GM11168 (cell line): ENCODE data around the gene WDR41.
"Not testable (repeated sequence)": the region's sequence is repeated elsewhere in the genome, so short reads cannot be mapped to it uniquely, and the experiment has no call there.

Experiments
- in situ Hi-C: fragments of 300-500 bp; cut with MboI; formaldehyde crosslinking; loops from one replicate; pipeline ENCODE4 v1.12.0; 2022; ENCODE audit warnings: low sequenced_read_pairs; ENCODE audit not compliant: unreplicated experiment

The WDR41 gene

GRCh38 chr5:77413049-77413448 lies 79.1 kb downstream of the WDR41 start:
- in situ Hi-C loops = no loop called here

GRCh38 chr5:77409870-77410621 lies 82.1 kb downstream of the WDR41 start:
- in situ Hi-C loops = no loop called here

- in situ Hi-C loops = no loop called here
Observed at GRCh38 chr5:77407152-77407551, 85.0 kb downstream of the WDR41 start.

GRCh38 chr5:77402796-77403195 lies 89.3 kb downstream of the WDR41 start:
- in situ Hi-C loops = no loop called here

GRCh38 chr5:77400645-77401044 lies 91.5 kb downstream of the WDR41 start:
- in situ Hi-C loops = no loop called here

- in situ Hi-C loops = no loop called here
Observed at GRCh38 chr5:77398896-77399295, 93.2 kb downstream of the WDR41 start.

- in situ Hi-C loops = no loop called here
Observed at GRCh38 chr5:77398458-77398857, 93.7 kb downstream of the WDR41 start.

GRCh38 chr5:77397686-77398292 lies 94.3 kb downstream of the WDR41 start:
- in situ Hi-C loops = no loop called here

- in situ Hi-C loops = no loop called here
Observed at GRCh38 chr5:77396017-77396416, 96.1 kb downstream of the WDR41 start.

- in situ Hi-C loops = no loop called here
Observed at GRCh38 chr5:77394064-77394715, 97.9 kb downstream of the WDR41 start.

GRCh38 chr5:77391240-77391765 lies 100.8 kb downstream of the WDR41 start:
- in situ Hi-C loops = no loop called here

- in situ Hi-C loops = no loop called here
Observed at GRCh38 chr5:77390795-77391194, 101.3 kb downstream of the WDR41 start.

- in situ Hi-C loops = no loop called here
Observed at GRCh38 chr5:77390221-77390620, 101.9 kb downstream of the WDR41 start.

GRCh38 chr5:77389746-77390145 lies 102.4 kb downstream of the WDR41 start:
- in situ Hi-C loops = no loop called here

GRCh38 chr5:77386340-77386739 lies 105.8 kb downstream of the WDR41 start:
- in situ Hi-C loops = not testable (repeated sequence)

GRCh38 chr5:77383336-77383735 lies 108.8 kb downstream of the WDR41 start:
- in situ Hi-C loops = not testable (repeated sequence)
